OCI-LY3 (cell line): ENCODE results near the gene GCNT2.
"Not testable (repeated sequence)": the region's sequence is repeated elsewhere in the genome, so short reads cannot be mapped to it uniquely, and the experiment has no call there.

ENCODE experiments used
- CTCF ChIP-seq: fragments of 200-600, 300-600 bp; sonication (generic); IDR thresholded peaks from 2 replicates; pipeline ENCODE4 v1.5.1; 2014; ENCODE audit warnings: antibody characterized with exemption, low read length, low read depth
- EZH2phosphoT487 ChIP-seq: fragments of 200-600 bp; shearing (Covaris generic); IDR thresholded peaks from 2 replicates; pipeline ENCODE4 v1.6.1; 2018; ENCODE audit warnings: antibody characterized with exemption, mixed run types, low read depth

- TF ChIP-seq CTCF, EZH2phosphoT487: not testable (repeated sequence)
Observed at GRCh38 chr6:10660431-10661191, 139.5 kb downstream of the GCNT2 start.
